ENCODE results near the gene KCTD5.

- TF ChIP-seq, protein P1, sequence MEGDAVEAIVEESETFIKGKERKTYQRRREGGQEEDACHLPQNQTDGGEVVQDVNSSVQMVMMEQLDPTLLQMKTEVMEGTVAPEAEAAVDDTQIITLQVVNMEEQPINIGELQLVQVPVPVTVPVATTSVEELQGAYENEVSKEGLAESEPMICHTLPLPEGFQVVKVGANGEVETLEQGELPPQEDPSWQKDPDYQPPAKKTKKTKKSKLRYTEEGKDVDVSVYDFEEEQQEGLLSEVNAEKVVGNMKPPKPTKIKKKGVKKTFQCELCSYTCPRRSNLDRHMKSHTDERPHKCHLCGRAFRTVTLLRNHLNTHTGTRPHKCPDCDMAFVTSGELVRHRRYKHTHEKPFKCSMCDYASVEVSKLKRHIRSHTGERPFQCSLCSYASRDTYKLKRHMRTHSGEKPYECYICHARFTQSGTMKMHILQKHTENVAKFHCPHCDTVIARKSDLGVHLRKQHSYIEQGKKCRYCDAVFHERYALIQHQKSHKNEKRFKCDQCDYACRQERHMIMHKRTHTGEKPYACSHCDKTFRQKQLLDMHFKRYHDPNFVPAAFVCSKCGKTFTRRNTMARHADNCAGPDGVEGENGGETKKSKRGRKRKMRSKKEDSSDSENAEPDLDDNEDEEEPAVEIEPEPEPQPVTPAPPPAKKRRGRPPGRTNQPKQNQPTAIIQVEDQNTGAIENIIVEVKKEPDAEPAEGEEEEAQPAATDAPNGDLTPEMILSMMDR (IDR thresholded peaks at IDR 0.05): no peak
- TF ChIP-seq EP300 (IDR thresholded peaks at IDR 0.05) (no peak), POLR2AphosphoS5 (IDR thresholded peaks at IDR 0.05) (no peak)
Observed at GRCh38 chr16:2742323-2743006, 60.1 kb downstream of the KCTD5 start.

Data from sigmoid colon (tissue), 4 donors.